ENCODE results near the gene EPN3. TPM values are rescaled to one million over a fixed set of nuclear protein-coding genes. Genes with fewer than 3 reads are reported as not detected.
A peak's percentile ranks its signal among the peaks of the same experiment; 100 is the strongest.

The EPN3 gene
- total RNA-seq, 4 donors from 2014 or later: 7.3 TPM; not detected in 3

DNA sequence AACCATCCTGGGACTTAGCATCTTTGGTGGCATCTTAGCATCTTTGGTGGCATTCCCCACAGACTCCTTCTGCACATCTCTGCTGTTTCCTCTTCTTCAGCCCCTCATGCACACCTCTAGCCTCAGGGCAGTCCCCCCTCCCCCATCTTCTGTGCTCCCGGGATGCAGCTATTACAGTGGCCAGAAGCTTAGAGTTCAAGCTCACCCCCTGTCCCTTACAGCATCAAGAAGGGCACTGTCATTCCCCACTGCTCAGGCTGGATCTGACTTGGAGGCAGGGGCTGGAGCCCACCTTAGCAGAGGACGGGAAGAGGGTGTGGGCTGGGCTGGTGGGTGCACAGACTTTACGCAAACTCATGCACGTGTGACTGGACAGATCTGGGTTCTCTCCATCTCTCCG is 650 bp downstream of the EPN3 start:
- no peak overlapping the region for H3K27ac ChIP-seq
- TF ChIP-seq POLR2A (IDR thresholded peaks at IDR 0.05) (no peak), POLR2AphosphoS5 (IDR thresholded peaks at IDR 0.05) (no peak), EP300 (IDR thresholded peaks at IDR 0.05) (no peak)
- TF ChIP-seq, protein P1, sequence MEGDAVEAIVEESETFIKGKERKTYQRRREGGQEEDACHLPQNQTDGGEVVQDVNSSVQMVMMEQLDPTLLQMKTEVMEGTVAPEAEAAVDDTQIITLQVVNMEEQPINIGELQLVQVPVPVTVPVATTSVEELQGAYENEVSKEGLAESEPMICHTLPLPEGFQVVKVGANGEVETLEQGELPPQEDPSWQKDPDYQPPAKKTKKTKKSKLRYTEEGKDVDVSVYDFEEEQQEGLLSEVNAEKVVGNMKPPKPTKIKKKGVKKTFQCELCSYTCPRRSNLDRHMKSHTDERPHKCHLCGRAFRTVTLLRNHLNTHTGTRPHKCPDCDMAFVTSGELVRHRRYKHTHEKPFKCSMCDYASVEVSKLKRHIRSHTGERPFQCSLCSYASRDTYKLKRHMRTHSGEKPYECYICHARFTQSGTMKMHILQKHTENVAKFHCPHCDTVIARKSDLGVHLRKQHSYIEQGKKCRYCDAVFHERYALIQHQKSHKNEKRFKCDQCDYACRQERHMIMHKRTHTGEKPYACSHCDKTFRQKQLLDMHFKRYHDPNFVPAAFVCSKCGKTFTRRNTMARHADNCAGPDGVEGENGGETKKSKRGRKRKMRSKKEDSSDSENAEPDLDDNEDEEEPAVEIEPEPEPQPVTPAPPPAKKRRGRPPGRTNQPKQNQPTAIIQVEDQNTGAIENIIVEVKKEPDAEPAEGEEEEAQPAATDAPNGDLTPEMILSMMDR (IDR thresholded peaks at IDR 0.05): no peak
- H3K36me3 ChIP-seq: no peaks in the 10 kb centered on the region
- H3K27me3 ChIP-seq: peaks cover 66% of the 10 kb centered on the region
- H3K9me3 ChIP-seq: no peaks in the 10 kb centered on the region
- ATAC-seq: no peak
- 0 to 30% methylated on average over 1 to 3 of the region's 5 CpGs for WGBS, 2 donors (ENCODE audit: low coverage in 1 of 2)
- no peak overlapping the region for H3K4me3 ChIP-seq
- H3K4me1 ChIP-seq: peaks cover 0 to 28% (median 9%) of the 10 kb centered on the region in 3 donors

DNA sequence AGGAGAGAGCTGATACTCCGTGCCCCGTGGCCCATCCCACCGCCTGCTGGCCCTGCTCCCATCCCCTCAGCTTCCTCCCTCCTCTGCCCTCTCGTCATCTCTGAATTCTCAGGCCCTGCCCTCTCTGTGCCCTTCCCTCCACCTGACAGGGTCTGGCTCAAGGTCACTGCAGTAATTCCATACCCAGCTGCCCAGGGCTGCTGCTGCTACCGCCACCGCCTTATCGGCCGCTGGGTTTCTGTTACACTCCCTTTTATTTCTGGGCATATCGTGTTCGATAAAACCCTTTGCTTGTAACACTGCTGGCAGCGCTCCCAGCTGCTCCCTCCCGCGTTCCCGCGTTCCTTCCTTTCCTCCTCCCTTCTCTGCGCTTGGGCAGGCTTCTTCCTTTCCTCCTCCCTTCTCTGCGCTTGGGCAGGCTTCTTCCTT is 1.2 kb downstream of the EPN3 start:
- WGBS, 2 donors (ENCODE audit: low coverage in 1 of 2): 0 to 4% methylated on average over 13 to 17 of the region's 17 CpGs
- Histone ChIP-seq H3K36me3 (no peaks in the 10 kb centered on the region), H3K27ac (no peak overlapping the region), H3K4me3 (peak overlapping the region in 1 of 2 donors; percentile 22), H3K4me1 (peaks cover 0 to 28% (median 9%) of the 10 kb centered on the region in 3 donors), H3K27me3 (peaks cover 61% of the 10 kb centered on the region), H3K9me3 (no peaks in the 10 kb centered on the region)
- TF ChIP-seq EP300 (IDR thresholded peaks at IDR 0.05) (no peak), POLR2A (IDR thresholded peaks at IDR 0.05) (no peak), POLR2AphosphoS5 (IDR thresholded peaks at IDR 0.05) (no peak)
- TF ChIP-seq, protein P1 (IDR thresholded peaks at IDR 0.05): no peak
- no peak for ATAC-seq

DNA sequence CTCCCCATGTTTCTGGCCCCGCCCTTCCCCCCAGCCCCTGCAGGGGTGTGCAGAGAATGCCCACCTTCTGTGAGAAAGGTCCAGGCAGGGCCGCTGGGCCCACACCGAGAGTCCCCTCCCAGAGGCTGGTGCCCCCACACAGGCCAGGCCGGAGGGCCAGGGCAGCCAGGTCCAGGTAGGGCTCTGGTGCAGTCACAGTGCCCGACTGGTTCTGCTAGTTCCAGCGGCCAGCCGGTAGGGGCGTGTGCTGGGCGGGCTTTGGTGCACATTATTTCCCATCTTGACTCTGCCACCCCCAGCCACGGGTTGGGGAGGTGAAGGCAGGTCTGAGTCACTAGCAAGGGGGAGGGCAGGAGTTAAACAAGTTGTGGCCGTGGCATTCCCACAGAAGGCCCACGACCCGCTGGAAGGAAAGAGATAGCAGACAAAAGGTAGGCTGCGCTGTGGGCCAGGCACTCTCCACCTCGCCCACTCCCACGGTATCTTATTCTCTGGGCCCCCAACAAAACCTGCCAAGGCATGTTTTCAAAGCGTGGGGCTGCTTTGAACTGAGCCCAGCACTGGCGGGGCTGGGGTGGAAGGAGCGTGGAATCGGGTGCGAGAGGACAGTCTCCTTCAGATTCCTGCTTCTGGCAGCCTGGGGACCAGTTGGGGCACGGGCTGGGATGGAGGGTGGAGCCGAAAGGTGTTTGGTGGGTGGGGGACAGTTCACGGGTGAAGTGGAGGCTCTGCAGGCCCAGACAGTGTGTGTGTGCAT is 1.9 kb downstream of the EPN3 start:
- no peak overlapping the region for H3K4me3 ChIP-seq
- TF ChIP-seq, protein P1 (IDR thresholded peaks at IDR 0.05): no peak
- TF ChIP-seq POLR2A (IDR thresholded peaks at IDR 0.05) (no peak), POLR2AphosphoS5 (IDR thresholded peaks at IDR 0.05) (no peak), EP300 (IDR thresholded peaks at IDR 0.05) (no peak)
- no peaks in the 10 kb centered on the region for H3K36me3 ChIP-seq
- no peak for ATAC-seq
- peaks cover 54% of the 10 kb centered on the region for H3K27me3 ChIP-seq
- peaks cover 0 to 28% (median 9%) of the 10 kb centered on the region in 3 donors for H3K4me1 ChIP-seq
- no peaks in the 10 kb centered on the region for H3K9me3 ChIP-seq
- no peak overlapping the region for H3K27ac ChIP-seq
- 76 to 88% methylated on average over 3 to 6 of the region's 24 CpGs for WGBS, 2 donors (ENCODE audit: low coverage in 1 of 2)

DNA sequence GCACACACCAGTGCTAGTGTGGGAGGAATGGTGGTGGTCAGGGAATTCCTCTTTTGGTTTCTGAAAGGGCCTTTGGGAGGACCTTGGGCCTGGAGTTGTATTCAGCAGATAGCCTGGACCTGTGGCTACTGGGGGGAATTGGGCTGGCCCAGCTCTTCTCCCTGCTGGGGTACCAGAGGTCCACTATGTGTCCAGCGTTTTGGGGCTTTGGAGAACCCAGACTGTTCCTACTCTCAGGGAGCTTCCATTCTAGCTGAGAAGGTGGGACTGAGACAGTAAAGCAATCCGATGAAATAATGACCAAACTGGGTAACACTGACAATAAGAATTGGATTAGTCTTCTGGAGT is 2.4 kb downstream of the EPN3 start:
- TF ChIP-seq, protein P1 (IDR thresholded peaks at IDR 0.05): no peak
- no peak for TF ChIP-seq POLR2AphosphoS5 (IDR thresholded peaks at IDR 0.05)
- no peak for TF ChIP-seq EP300 (IDR thresholded peaks at IDR 0.05)
- TF ChIP-seq POLR2A (IDR thresholded peaks at IDR 0.05): no peak
- Histone ChIP-seq H3K27me3 (peaks cover 48% of the 10 kb centered on the region), H3K36me3 (no peaks in the 10 kb centered on the region), H3K4me3 (no peak overlapping the region), H3K9me3 (no peaks in the 10 kb centered on the region), H3K27ac (no peak overlapping the region), H3K4me1 (peaks cover 0 to 28% (median 9%) of the 10 kb centered on the region in 3 donors)
- no peak for ATAC-seq
- no CpG with 5 or more reads among the region's 2 CpGs for WGBS, 2 donors (ENCODE audit: low coverage in 1 of 2)

DNA sequence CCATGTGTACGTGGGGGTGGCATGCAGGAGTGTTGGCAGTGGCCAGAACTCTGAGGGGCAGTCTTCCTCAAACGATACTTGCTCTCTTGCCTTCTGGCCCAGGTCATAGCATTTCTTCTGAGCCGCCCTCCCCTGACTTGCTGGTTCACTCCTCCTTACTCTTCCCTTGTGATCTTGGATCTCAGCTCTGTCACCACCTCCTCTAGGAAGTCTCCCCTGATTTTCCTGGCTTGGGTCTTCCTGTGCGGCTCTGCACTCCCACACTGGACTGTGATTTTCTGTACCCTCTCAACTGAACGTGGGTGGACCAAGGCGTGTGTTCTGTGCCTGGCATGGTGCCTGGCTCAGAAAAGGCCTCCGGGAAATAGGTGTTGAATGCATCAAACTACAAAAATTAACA is 2.9 kb downstream of the EPN3 start:
- no peak overlapping the region for H3K4me3 ChIP-seq
- peaks cover 44% of the 10 kb centered on the region for H3K27me3 ChIP-seq
- no peak overlapping the region for H3K27ac ChIP-seq
- peaks cover 0 to 28% (median 9%) of the 10 kb centered on the region in 3 donors for H3K4me1 ChIP-seq
- no peak for ATAC-seq
- no peaks in the 10 kb centered on the region for H3K9me3 ChIP-seq
- TF ChIP-seq POLR2AphosphoS5 (IDR thresholded peaks at IDR 0.05): no peak
- TF ChIP-seq, protein P1 (IDR thresholded peaks at IDR 0.05): no peak
- TF ChIP-seq POLR2A (IDR thresholded peaks at IDR 0.05): no peak
- TF ChIP-seq EP300 (IDR thresholded peaks at IDR 0.05): no peak
- 83 to 92% methylated on average over 1 to 3 of the region's 7 CpGs for WGBS, 2 donors (ENCODE audit: low coverage in 1 of 2)
- no peaks in the 10 kb centered on the region for H3K36me3 ChIP-seq
